CD4-positive, alpha-beta T cell treated with Interleukin-4 for 4 hours (primary cell): ENCODE data around the gene NR4A2.

ENCODE experiments used
- DNase-seq: peaks from one replicate; pipeline ENCODE4 v3.0.0-alpha.2; 2020

Gene NR4A2

DNA sequence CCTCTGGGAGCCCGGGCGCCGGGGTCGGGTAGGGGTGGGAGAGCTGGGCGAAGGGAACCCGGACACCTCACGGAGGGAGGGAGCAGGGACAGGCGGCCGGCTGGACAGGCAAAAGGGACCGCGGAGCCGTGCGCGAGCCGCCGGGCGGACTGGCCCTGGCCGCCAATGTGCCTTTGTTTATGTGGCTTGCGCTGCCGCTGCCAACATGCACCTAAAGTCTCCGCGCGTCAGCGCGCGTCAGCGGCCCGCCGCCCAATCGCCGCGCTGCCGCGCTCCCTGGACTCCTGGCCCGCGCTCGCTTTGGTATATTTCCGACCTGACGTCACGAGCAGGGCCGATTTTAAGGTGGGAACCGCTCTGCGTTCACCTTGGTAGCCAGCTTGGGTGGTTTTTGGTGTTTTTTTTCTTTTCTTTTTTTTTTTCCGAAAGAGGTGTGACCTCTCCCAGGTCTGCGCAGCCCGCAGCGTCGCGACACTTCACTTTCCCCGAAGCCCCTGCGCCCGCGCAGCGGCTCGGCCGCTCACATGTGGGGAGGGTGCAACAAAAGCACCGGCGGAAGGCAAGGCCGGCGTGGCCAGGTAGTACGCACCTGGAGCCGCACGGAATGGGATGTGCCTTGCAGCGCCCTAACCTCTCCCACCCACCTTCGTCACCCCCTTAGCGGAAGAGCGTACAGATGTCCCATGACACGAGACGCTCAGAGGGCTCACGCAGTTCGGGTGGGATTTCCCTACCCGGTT, at the start of gene NR4A2:
Gene NR4A2 (minus strand): TSS at position 188 of the 740 bp plus-strand sequence. CDS start 2,535 bp downstream, outside the sequence.
- DNase-seq = peak; percentile 91

DNA sequence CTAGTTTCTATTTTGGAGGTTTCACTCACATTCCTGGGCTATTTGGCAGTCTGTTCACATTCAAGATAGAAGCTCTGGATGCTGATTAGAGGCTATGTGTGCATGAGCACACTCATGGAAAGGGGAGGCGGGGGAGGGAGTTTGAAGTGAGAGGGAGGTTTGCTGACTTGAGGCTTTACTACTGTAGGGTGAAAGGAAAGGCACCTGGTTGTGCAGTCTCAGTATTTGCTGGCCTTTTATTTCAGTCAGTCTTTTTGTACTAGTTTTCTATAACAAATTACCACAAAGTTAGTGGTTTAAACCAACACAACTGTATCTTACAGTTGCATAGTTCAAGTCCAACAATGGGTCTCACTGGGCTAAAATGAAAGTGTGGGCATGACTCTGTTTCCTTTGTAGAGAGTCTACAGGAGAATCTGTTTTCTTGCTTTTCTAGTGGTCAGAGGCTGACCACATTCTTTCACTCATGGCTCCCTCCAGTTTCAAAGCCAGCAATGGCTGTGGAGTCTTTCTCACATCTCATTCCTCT, 47.7 kb upstream of the NR4A2 start:
- DNase-seq = no peak

GRCh38 chr2:156379714-156380113, 47.2 kb upstream of the NR4A2 start:
- DNase-seq = no peak

DNA sequence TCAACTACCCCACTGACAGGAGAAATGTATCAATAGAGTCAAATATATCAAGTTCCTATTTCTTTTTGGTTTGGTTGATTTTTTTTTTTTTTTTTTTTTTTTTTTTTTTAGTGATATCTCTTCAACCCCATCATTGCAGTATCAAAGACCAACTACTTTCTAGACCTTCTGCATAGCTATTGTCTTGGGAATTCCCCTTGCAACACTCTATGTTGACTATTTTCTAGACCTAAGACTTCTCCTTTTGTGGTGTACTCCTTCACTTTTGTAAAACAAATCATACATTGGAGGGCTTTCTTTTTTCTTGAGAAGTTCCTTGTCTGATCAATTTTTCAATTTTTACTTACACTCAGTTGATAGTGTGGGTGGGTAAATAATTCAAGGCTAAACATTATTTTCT, 46.5 kb upstream of the NR4A2 start:
- DNase-seq = no peak

DNA sequence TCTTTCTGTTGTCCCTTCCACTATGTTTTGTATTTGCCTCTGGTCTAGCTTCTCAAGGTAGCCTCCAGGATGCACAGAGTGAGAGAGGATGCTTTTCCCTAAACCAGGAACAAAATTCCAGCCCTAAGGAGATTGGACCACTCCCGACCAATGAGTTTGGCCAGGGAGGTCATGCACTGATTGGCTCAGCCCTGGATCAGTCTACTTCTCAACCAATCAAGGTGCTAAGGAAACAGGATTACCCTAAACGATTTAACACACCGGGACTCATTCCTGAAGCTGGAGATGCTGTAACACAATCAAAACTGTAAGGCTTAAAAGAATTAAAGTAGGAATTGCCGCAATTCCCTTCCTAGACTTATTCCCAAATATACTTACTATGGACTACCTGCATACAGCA, 34.2 kb upstream of the NR4A2 start:
- DNase-seq = no peak

GRCh38 chr2:156363141-156363540, 30.6 kb upstream of the NR4A2 start:
- DNase-seq = no peak

GRCh38 chr2:156356014-156356754, 23.7 kb upstream of the NR4A2 start:
- no peak for DNase-seq

DNA sequence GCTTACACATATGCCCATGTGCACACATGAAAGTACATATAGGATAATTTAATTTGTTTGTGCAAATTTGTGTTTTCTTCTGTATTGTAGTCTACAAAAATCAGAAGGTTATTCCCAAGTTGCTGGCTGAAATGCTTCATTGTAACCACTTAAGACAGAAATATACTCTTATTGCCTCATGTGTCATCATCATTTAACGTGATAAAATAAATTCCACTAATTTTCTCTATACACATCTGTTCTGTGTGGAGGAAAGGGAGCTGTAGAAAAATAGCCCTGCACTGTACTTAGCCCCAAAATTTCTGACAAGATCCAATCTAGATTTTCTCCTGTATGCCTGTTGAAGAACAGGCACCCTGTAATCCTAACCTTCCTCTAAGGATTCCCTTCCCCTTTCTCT, 20.4 kb upstream of the NR4A2 start:
- no peak for DNase-seq

GRCh38 chr2:156350374-156351142, 18.0 kb upstream of the NR4A2 start:
- no peak for DNase-seq

- no peak for DNase-seq
These were observed 17.1 kb upstream of the NR4A2 start for GRCh38 chr2:156349605-156350004.

DNA sequence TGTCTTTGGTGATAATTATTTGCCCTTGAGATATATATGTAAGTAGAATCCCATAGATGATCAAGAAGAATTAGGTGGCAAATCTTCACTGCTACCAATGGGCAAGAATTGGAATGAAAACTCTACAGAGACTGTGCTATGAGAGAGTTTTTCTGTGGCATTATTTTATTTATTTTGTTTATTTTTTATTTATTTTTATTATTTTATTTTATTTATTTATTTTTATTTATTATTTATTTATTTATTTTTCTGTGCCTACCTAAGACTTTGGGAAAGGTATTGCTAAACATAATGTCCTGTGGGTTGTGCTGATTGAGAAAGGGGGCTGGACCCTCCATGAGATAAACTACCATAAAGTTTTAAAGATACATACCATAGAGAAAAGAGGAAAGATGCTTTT, 16.6 kb upstream of the NR4A2 start:
- DNase-seq = no peak

GRCh38 chr2:156347431-156347830, 14.9 kb upstream of the NR4A2 start:
- DNase-seq = no peak

DNA sequence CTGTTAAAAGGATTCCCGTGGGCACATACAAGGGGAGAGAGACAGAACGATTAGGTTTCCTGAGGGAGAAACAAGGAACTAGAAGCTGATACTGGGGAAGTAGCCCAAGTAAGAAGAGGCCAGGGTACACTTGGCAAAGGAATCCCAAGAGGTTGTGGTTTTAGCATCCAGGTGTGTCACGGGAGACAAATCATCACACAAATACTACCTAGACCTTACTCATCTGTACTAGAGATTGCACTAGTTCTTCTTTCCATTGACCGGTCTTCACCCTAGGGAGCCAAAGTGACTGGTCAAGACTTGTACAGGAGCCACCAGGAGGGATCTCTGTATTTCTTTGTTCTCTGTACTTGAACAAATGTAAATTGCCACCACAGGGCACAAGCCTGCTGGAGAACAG, 14.2 kb upstream of the NR4A2 start:
- DNase-seq = no peak

DNA sequence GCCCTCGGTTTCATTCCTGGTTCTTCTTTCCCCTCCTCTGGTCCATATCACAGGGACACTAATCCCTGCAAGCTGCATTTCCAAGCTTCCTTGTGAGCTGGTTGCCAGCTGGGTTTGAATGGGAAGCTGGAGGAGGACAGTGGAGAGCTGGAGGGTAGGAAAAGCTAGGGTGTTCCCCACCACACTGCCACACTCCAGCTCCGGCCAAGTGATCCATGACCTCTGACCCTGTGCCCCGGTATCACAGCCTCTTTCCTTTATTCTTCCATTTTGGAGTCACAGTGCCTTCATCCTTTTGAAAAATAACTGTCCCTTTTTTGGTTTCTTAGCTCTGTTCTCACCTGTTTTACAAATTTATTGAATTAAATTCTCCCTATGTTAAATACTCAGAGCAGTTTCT, 13.1 kb upstream of the NR4A2 start:
- DNase-seq = no peak

- DNase-seq = peak; percentile 24
These were observed 11.4 kb upstream of the NR4A2 start for GRCh38 chr2:156343940-156344301.

DNA sequence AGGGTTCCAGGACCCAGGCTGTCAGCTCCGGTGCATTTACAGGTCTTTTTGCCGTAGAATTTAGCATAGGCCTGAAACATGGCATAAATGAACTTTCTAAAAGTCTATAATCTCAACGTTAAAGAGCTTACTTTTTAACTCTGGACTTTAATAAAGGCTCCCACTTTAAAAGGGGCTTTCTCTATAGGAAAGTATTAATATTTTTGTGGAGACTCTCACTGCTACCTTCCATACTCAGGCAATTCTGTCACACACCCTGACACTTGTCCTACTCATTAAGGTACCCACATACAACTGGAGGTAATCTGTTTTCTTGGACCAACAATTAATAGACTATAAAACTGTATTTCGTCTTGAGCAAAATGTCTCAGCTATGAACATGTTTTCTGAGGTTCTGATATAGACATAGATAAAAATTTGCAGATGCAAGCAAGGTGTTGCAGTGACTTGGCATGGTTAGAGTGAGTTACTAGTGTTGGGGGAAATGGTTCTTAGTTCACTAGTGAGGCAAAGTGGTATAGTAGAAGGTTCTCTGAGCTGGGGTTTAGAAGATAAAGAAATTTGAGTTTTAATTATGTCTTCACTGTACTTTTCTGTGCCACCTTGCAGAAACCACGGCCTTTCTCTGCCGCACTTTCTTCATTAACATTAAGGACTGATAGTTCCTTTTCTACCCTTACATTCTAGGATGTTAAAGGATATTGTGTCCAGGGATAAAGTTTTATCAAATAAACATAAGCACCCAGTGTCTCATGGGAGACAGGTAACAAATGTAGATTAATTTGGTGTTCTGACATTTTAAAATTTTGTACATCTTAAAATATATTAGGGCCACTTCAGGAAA, 10.8 kb upstream of the NR4A2 start:
- peak; percentile 30 for DNase-seq

- DNase-seq = peak; percentile 84
These were observed 10.0 kb upstream of the NR4A2 start for GRCh38 chr2:156342254-156343095.

GRCh38 chr2:156341452-156342253, 9.1 kb upstream of the NR4A2 start:
- peak; percentile 87 for DNase-seq

GRCh38 chr2:156340804-156341451, 8.4 kb upstream of the NR4A2 start:
- DNase-seq = peak; percentile 30

GRCh38 chr2:156340377-156340776, 7.9 kb upstream of the NR4A2 start:
- DNase-seq = peak; percentile 33
